ENCODE data around the gene MS4A15. TPM values are rescaled to one million over a fixed set of nuclear protein-coding genes. Genes with fewer than 3 reads are reported as not detected.

Gene MS4A15
- total RNA-seq, 4 donors from 2014 or later = not detected

DNA sequence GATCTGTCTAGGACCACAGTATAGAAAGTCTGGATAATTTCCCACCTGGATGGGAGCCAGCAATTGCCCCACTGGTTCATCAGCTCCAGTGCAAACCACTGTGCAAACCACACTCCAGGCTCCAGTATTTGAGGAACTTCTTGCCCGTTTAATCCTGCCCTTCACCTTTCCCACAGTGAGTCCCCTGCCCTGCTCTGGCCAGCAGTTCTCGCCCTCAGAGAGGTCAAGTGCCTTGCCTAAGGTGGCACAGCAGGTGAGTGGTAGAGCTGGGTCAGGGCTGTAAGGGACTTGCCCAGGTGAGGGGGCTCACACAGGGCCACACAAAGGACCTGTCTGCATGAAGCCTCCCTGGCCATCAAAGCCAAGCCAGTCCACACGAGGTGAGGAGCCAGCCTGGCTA lies 52.6 kb downstream of the MS4A15 start:
- TF ChIP-seq, protein P1, sequence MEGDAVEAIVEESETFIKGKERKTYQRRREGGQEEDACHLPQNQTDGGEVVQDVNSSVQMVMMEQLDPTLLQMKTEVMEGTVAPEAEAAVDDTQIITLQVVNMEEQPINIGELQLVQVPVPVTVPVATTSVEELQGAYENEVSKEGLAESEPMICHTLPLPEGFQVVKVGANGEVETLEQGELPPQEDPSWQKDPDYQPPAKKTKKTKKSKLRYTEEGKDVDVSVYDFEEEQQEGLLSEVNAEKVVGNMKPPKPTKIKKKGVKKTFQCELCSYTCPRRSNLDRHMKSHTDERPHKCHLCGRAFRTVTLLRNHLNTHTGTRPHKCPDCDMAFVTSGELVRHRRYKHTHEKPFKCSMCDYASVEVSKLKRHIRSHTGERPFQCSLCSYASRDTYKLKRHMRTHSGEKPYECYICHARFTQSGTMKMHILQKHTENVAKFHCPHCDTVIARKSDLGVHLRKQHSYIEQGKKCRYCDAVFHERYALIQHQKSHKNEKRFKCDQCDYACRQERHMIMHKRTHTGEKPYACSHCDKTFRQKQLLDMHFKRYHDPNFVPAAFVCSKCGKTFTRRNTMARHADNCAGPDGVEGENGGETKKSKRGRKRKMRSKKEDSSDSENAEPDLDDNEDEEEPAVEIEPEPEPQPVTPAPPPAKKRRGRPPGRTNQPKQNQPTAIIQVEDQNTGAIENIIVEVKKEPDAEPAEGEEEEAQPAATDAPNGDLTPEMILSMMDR (IDR thresholded peaks at IDR 0.05; ENCODE audit: low read depth) = no peak

DNA sequence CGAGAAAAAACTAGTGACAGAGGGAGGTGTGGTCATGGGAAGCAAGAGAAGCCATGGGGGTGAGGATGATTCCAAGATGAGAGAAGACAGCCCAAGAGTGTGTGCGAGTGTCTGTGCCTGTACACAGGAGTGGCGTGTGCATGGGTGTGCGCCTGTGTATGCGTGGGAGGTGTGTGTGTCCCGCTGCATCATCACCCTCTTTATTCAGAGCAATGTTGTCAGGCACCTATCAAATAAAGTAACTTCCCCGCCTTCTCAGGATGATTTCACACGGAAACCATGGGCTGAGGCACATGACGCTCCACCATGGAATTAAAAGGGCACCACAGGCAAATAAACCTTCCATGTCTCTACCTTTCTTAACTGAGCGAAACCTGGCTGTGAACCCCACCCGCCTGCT lies 53.0 kb downstream of the MS4A15 start:
- TF ChIP-seq, protein P1 (IDR thresholded peaks at IDR 0.05; ENCODE audit: low read depth) = no peak

GRCh38 chr11:60810151-60810550 lies 53.5 kb downstream of the MS4A15 start:
- TF ChIP-seq, protein P1 (IDR thresholded peaks at IDR 0.05; ENCODE audit: low read depth) = no peak

DNA sequence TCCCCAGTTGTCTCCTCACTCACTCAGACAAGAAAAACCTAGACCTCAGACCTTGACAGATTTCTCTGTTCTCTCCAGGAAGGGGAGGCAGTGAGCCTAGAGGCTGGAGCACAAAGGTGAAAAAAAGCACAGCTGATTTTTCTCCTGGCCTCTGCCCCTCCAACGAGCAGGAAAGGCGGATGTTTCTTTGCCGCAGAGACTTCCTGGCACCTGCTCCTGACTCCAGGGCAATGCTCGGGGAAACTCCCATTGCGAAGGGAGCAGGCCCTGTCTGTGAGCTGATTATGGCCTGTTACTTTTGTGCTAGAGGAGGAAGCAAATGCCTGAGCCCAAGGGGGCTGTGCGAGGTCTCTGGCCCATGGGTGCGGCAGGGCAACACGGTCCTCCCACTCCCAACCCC lies 53.9 kb downstream of the MS4A15 start:
- TF ChIP-seq, protein P1 (IDR thresholded peaks at IDR 0.05; ENCODE audit: low read depth) = no peak

DNA sequence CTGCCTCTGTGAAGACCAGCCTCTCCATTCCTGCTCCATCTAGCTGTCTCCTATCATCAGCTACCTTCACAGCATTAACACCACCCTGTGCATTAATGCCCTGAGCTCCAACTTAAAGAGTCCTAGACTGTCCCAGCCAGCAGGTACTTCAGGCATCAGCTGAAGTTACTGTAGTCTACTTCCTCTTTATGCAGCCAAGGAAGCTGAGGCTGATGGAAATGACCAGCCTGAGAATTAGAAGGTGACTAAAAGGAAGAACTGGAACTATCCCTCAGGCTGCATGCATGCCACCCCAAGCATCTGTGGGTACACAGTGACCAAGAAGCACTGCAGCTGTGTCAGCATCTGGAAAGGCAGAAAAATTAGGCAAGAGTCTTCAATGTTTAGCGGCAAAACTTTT lies 56.7 kb downstream of the MS4A15 start:
- TF ChIP-seq, protein P1 (IDR thresholded peaks at IDR 0.05; ENCODE audit: low read depth) = no peak

- TF ChIP-seq, protein P1 (IDR thresholded peaks at IDR 0.05; ENCODE audit: low read depth) = no peak
These were observed 57.4 kb downstream of the MS4A15 start for GRCh38 chr11:60814112-60814511.

DNA sequence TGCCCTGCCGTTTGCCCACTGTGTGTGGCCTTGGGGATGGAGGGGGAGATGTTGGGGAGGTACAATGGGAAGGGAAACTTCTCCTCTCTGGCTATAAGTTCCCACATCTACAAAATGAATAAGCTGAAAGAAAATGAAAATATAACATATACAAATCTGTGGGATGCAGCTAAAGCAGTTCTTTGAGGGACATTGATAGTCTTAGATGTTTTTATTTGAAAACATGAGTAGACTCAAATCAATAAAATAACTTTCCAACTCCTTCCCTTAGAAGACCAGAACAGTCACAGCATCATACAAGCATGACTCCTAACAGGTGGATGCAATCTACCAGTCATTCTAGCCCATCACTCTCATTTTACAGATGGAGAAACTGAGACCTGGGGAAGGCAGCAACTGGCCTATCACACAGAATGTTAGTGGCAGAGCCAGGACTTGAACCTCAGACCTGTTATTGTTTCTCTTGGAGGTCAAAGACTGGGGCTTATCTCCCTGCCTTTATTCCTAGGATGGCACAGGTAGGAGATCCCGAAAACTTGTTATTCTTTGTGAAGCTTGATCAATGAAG lies 60.0 kb downstream of the MS4A15 start:
- TF ChIP-seq, protein P1 (IDR thresholded peaks at IDR 0.05; ENCODE audit: low read depth) = no peak
